WERI-Rb-1 (cell line): ENCODE data around the gene MEGF10.
A peak's percentile ranks its signal among the peaks of the same experiment; 100 is the strongest.
"Not testable (repeated sequence)": the region's sequence is repeated elsewhere in the genome, so short reads cannot be mapped to it uniquely, and the experiment has no call there.

Experiments
- DNase-seq: peaks from one replicate; pipeline ENCODE4 v3.0.0-alpha.2; 2020
- H3K27ac ChIP-seq: fragments of 250-450 bp; sonication (Bioruptor Pico); 2 replicates; pipeline ENCODE4 v1.5.1; 2020; ENCODE audit warnings: mild to moderate bottlenecking, moderate library complexity
- H3K27me3 ChIP-seq: fragments of 250-450 bp; sonication (Bioruptor Pico); 2 replicates; pipeline ENCODE4 v1.5.1; 2021; ENCODE audit warnings: mild to moderate bottlenecking, low read depth, moderate library complexity; ENCODE audit not compliant: insufficient read depth, severe bottlenecking
- H3K36me3 ChIP-seq: fragments of 250-450 bp; sonication (Bioruptor Pico); 2 replicates; pipeline ENCODE4 v1.5.1; 2020; ENCODE audit warnings: mild to moderate bottlenecking, moderate library complexity
- H3K4me3 ChIP-seq: 2 replicates; pipeline ENCODE4 v1.5.1; 2011; ENCODE audit warnings: low read depth, mild to moderate bottlenecking, control low read depth, low read length
- H3K9me3 ChIP-seq: fragments of 250-450 bp; sonication (Bioruptor Pico); 2 replicates; pipeline ENCODE4 v1.5.1; 2021; ENCODE audit warnings: mild to moderate bottlenecking, moderate library complexity; ENCODE audit not compliant: severe bottlenecking
- TF ChIP-seq, protein P1 (sequence below): IDR thresholded peaks from 2 replicates; pipeline ENCODE4 v1.5.1; 2011; ENCODE audit warnings: low read depth, mild to moderate bottlenecking, control low read depth, inconsistent platforms, low read length

Gene MEGF10

DNA sequence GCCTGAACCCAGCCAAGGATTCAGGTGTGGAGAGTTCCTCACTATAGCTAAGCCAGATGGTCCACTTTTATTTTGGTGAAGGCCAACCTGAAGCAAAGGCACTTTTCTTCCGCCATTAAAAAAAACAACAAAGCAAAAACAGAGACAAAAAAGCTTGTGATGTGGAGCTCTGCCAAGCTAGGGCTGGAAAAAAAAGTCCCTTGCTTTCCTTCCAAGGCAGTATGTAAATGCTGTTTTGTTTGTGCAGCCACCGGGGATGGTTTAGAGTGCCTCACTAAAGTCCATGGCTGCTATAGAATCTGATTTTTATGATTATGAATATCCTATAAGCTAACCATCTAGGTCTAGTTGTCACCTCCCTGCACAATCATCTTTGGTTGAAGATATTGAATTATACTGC, 14.9 kb downstream of the MEGF10 start:
- Histone ChIP-seq H3K9me3 (no peaks in the 10 kb centered on the region), H3K36me3 (no peaks in the 10 kb centered on the region), H3K27ac (no peak overlapping the region), H3K4me3 (no peak overlapping the region), H3K27me3 (no peaks in the 10 kb centered on the region)
- TF ChIP-seq, protein P1, sequence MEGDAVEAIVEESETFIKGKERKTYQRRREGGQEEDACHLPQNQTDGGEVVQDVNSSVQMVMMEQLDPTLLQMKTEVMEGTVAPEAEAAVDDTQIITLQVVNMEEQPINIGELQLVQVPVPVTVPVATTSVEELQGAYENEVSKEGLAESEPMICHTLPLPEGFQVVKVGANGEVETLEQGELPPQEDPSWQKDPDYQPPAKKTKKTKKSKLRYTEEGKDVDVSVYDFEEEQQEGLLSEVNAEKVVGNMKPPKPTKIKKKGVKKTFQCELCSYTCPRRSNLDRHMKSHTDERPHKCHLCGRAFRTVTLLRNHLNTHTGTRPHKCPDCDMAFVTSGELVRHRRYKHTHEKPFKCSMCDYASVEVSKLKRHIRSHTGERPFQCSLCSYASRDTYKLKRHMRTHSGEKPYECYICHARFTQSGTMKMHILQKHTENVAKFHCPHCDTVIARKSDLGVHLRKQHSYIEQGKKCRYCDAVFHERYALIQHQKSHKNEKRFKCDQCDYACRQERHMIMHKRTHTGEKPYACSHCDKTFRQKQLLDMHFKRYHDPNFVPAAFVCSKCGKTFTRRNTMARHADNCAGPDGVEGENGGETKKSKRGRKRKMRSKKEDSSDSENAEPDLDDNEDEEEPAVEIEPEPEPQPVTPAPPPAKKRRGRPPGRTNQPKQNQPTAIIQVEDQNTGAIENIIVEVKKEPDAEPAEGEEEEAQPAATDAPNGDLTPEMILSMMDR, result no peak
- no peak for DNase-seq

DNA sequence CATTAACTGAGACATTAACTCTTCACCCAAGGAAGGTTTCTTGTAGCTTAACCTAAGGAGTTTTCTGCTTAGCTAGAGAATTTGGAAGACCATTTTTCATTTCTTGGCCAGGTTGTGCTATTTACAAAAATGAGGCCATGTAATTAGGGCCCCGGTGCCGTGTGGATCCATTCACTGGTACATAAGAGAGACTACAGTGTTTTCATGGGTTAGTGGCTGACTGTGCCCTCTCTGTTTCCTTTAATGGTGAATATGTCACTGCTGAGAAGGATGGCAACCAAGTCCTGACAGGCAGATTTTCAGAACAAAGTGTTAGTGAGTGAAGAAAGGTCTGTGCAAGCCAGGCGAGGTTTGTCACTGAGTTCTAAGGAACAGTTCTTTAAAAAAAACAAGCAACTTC, 15.4 kb downstream of the MEGF10 start:
- no peaks in the 10 kb centered on the region for H3K27me3 ChIP-seq
- TF ChIP-seq, protein P1, result no peak

DNA sequence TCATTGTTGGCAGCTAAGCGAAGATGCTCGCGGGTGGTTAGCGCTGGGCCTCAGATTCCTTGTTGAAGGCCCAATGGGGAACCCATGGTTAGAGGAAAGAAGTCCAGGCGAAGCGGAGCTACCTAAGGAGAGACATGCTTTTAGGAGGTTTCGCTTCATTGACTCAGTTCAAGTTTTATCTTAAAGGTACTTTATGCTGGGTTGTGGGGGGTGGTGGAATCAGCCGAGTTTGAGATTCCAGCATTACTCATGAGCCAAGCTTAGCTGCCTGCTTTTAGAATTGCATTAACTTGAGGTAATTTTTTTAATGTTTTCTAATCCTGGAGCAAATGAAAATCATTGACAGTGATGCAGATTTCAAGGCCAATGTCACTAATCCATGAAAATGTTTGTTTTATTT, 16.1 kb downstream of the MEGF10 start:
- H3K4me3 ChIP-seq, result no peak overlapping the region
- no peak for DNase-seq
- no peaks in the 10 kb centered on the region for H3K36me3 ChIP-seq
- H3K9me3 ChIP-seq, result no peaks in the 10 kb centered on the region
- TF ChIP-seq, protein P1, result no peak
- no peak overlapping the region for H3K27ac ChIP-seq
- H3K27me3 ChIP-seq, result no peaks in the 10 kb centered on the region

More for the DNA sequence above, 15.4 kb downstream of the MEGF10 start:
- Histone ChIP-seq H3K27ac (no peak overlapping the region), H3K4me3 (no peak overlapping the region), H3K36me3 (no peaks in the 10 kb centered on the region), H3K9me3 (no peaks in the 10 kb centered on the region)
- no peak for DNase-seq

DNA sequence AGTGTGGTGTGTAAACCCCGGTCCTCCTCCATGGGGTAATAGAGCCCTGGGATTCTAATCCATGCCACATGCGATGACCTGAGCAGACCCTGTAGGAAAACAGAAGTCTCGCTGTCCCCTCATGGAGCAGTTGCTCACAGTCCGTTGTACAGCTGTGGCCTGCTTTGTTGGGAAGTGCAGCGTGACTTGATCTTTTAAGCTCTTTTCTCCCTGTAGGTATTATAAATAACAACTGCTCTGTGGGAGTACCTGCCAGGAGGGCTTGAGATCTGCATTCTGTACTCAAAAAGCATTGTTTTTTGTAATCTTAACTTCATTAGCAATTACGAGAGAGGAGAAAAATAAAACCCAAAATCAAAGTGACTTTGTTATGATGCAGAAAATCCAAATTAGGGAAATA, 17.3 kb downstream of the MEGF10 start:
- TF ChIP-seq, protein P1, result no peak
- DNase-seq, result peak; percentile 87
- Histone ChIP-seq H3K36me3 (no peaks in the 10 kb centered on the region), H3K4me3 (no peak overlapping the region), H3K27ac (peak overlapping the region; percentile 31; the same call in 1 of the 2 replicates), H3K9me3 (no peaks in the 10 kb centered on the region), H3K27me3 (no peaks in the 10 kb centered on the region)

DNA sequence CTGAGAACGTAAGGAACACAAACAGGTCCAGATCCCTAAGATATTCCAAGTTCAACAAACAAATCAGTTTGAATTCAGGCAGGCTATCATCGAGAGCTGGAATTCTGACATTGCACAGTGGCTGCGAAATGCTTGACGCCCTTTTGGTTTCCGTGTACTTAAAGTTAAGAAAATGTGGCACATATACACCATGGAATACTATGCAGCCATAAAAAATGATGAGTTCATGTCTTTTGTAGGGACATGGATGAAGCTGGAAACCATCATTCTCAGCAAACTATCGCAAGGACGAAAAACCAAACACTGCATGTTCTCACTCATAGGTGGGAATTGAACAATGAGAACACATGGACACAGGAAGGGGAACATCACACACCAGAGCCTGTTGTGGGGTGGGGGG, 17.7 kb downstream of the MEGF10 start:
- not testable (repeated sequence) for H3K9me3 ChIP-seq, H3K36me3 ChIP-seq, H3K27me3 ChIP-seq, H3K4me3 ChIP-seq, DNase-seq
- peak overlapping the region; percentile 31; the same call in 1 of the 2 replicates for H3K27ac ChIP-seq

DNA sequence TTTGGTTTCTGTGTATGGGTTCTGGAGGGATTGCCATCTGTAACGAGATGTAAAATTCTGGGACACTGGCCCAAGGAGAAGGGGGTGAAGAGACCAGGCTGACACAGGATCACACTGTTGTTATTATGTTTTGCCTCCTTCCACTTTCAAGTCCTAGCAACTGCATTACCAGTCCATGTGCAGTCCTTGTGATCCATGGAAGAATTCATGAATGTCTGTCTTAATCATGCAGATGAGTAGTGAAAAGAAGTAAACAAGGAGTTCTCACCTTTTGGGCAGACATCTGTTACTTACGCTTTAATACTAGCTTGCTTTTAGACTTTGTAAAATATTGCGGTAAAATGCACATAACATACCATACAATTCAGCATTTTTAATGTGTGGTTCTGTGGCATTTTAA, 18.3 kb downstream of the MEGF10 start:
- DNase-seq, result no peak
- Histone ChIP-seq H3K27ac (no peak overlapping the region), H3K27me3 (no peaks in the 10 kb centered on the region)

More for the DNA sequence above, 18.3 kb downstream of the MEGF10 start:
- Histone ChIP-seq H3K9me3 (no peaks in the 10 kb centered on the region), H3K4me3 (no peak overlapping the region), H3K36me3 (no peaks in the 10 kb centered on the region)
- TF ChIP-seq, protein P1, result no peak
